ENCODE results near the gene USP33.

- TF ChIP-seq CTCF (IDR thresholded peaks at IDR 0.05) (no peak), POLR2A (IDR thresholded peaks at IDR 0.05) (no peak)
These were observed 70.7 kb downstream of the USP33 start for GRCh38 chr1:77688939-77689338.
